NCI-H1694 (cell line): Measurements from ENCODE around the gene EML4.
"Not testable (repeated sequence)": the region's sequence is repeated elsewhere in the genome, so short reads cannot be mapped to it uniquely, and the experiment has no call there.

Experiments
- DNase-seq: peaks from one replicate; lab custom pipeline; 2025; lab: John Stamatoyannopoulos, UW

Gene EML4

GRCh38 chr2:42256505-42256904, 87.4 kb downstream of the EML4 start:
- DNase-seq, result no peak

GRCh38 chr2:42261518-42262195, 92.5 kb downstream of the EML4 start:
- no peak for DNase-seq

- DNase-seq, result no peak
Measured at GRCh38 chr2:42266236-42266635, 97.1 kb downstream of the EML4 start.

- no peak for DNase-seq
Measured at GRCh38 chr2:42267530-42267929, 98.4 kb downstream of the EML4 start.

GRCh38 chr2:42268528-42269151, 99.5 kb downstream of the EML4 start:
- no peak for DNase-seq

- no peak for DNase-seq
Measured at GRCh38 chr2:42270757-42271156, 101.6 kb downstream of the EML4 start.

GRCh38 chr2:42271246-42271645, 102.1 kb downstream of the EML4 start:
- DNase-seq, result not testable (repeated sequence)

GRCh38 chr2:42274863-42275262, 105.7 kb downstream of the EML4 start:
- DNase-seq, result no peak

GRCh38 chr2:42281416-42282081, 112.4 kb downstream of the EML4 start:
- DNase-seq, result no peak

- no peak for DNase-seq
Measured at GRCh38 chr2:42284019-42284418, 114.9 kb downstream of the EML4 start.

GRCh38 chr2:42286268-42286946, 117.3 kb downstream of the EML4 start:
- DNase-seq, result no peak

- DNase-seq, result no peak
Measured at GRCh38 chr2:42288811-42289210, 119.7 kb downstream of the EML4 start.

- no peak for DNase-seq
Measured at GRCh38 chr2:42289222-42289621, 120.1 kb downstream of the EML4 start.

- no peak for DNase-seq
Measured at GRCh38 chr2:42290005-42290404, 120.9 kb downstream of the EML4 start.

GRCh38 chr2:42293019-42293418, 123.9 kb downstream of the EML4 start:
- DNase-seq, result no peak

GRCh38 chr2:42296226-42296625, 127.1 kb downstream of the EML4 start:
- DNase-seq, result no peak

- DNase-seq, result no peak
Measured at GRCh38 chr2:42297322-42297936, 128.3 kb downstream of the EML4 start.

GRCh38 chr2:42298132-42298531, 129.0 kb downstream of the EML4 start:
- no peak for DNase-seq

- DNase-seq, result no peak
Measured at GRCh38 chr2:42298996-42299754, 130.0 kb downstream of the EML4 start.

- no peak for DNase-seq
Measured at GRCh38 chr2:42300527-42300926, 131.4 kb downstream of the EML4 start.

- DNase-seq, result no peak
Measured at GRCh38 chr2:42303252-42303651, 134.1 kb downstream of the EML4 start.
